HG02973 (cell line): ENCODE measurements around the gene NR2F6.

ENCODE experiments used
- ATAC-seq: cut with Tn5 transposase; IDR thresholded peaks from one replicate; pipeline ENCODE4 v1.9.1; 2021; ENCODE audit warnings: moderate library complexity; ENCODE audit not compliant: unreplicated experiment

The NR2F6 gene

DNA sequence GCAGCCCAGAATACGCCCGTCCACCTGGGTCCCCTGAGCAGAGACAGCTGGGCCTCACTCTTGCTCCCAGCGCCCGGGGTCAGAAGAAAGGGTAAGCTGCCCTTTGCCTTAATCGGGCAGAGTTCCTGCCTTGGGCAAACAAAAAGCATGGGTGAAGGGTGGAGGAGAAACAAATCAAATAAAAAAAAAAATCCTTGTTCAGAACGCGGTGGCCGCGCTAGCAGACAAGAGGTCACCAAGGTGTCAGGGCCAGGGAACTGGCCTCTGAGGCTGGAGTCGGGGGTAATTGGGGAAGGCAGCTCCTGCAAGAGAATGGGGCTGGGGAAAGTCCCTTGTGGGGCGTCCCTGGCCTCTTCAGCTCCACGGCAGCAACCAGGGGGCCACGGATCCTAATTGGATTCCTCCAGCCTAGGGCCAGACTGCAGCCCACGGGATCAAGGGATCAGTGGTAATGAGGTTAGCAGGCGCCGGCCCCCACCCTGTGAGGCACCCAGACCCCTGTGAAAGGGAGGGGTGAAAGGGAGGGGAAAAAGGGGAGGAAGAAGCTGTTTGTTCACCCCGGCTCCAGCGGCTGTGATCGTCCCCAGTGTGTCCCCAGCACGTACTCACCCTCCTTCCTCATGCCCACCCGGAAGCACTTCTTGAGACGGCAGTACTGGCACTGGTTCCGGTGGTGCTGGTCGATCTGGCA lies 5.5 kb downstream of the NR2F6 start:
- no peak for ATAC-seq

DNA sequence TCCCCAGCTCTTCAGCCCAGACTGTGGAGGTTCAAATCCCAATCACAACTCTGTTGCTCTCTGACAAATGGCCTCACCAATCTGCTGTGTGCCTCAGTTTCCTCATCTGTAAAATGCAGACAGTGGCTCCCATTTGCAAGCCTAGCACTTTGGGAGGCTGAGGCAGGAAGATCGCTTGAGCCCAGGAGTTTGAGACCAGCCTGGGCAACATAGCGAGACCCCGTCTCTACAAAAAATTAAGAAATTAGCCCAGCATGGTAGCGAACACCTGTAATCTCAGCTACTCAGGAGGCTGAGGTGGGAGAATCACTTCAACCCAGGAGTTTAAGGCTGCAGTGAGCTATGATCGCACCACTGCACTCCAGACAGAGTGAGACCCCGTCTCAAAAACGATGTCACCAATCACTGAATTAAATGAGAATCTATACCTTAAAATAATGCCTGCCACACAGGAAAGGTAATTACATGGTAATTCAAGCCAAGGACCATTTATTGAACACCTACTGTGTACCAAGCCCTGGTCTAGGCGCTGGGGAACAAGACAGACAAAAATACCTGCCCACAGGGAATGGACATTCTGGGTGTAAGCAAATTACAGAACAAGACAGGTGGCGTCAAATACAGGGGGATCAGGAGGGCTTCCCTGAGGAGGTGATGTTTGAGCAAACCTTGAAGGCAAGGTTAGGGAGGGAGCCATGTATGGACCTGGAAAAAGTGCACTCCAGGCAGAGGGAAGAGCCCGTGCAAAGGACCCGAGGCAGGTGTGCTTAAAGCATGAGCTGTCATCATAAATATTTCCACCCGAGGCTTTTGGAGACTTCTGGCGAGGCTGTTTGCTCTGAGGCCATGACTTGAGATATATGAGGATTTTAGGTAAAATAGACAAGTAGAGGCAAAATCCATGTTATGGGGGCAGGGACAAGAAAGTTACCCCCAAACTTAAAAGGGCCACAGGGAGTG lies 7.7 kb downstream of the NR2F6 start:
- no peak for ATAC-seq

GRCh38 chr19:17236811-17237543 lies 8.7 kb downstream of the NR2F6 start:
- ATAC-seq = no peak

GRCh38 chr19:17235971-17236777 lies 9.5 kb downstream of the NR2F6 start:
- peak; percentile 7 for ATAC-seq

- ATAC-seq = peak; percentile 64
Measured at GRCh38 chr19:17235300-17235970, 10.3 kb downstream of the NR2F6 start.

DNA sequence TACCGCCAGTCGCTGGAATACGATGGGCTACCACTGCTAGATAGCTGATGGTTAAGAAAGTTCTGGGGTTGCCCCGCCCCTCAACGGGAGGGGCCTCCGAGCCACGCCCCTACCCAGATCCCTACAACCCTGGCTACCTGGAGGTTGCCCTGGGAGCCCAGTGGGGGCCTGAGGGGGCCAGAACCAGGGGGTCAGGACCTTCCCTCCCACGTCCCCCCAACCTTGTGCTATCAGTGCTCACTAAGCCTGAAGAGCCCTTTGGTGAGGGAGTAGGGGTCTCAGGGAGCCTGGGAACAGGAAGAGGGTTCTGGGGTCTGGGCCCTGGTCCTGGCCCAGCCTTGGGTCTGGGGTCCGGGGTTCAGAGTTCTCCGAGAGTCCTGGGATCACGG lies 10.8 kb downstream of the NR2F6 start:
- no peak for ATAC-seq

DNA sequence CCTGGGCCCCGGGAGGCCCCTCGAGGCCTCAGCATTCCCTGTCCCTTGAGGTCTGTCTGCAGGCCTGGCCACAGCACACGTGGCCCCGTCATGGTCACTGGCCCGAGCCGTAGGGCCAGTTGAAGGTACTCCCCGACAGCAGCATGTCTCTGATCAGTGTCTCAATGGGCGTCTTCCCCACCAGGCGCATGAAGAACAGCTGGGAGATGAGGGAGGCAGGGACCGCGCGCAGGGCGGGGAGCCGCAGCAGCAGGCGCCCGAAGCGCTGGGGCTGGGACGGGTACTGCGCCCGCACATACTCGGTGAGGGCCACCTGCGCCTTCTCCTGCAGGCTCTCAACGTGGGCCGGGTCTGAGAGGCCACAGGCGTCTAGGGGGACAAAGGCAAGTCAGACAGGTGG lies 13.5 kb downstream of the NR2F6 start:
- no peak for ATAC-seq

DNA sequence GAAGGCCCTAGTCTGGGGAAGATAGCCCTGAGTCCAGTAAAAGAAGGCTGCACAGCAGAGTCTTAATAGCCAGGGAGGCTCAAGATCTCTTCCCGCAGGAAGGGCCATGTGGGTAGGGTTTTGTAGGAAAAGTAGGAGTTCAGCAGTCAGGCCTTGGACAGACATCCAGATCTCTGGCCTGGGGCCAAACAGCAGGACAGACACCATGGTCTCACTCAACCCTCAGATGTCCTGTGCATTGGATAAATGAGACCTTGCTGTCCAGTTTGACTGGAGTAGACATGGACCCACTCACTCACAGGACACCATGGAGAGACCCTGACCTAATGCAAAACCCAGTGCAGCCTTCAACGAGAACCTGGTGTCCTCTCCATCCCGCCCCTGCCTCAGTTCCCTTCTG lies 15.8 kb downstream of the NR2F6 start:
- ATAC-seq = no peak

DNA sequence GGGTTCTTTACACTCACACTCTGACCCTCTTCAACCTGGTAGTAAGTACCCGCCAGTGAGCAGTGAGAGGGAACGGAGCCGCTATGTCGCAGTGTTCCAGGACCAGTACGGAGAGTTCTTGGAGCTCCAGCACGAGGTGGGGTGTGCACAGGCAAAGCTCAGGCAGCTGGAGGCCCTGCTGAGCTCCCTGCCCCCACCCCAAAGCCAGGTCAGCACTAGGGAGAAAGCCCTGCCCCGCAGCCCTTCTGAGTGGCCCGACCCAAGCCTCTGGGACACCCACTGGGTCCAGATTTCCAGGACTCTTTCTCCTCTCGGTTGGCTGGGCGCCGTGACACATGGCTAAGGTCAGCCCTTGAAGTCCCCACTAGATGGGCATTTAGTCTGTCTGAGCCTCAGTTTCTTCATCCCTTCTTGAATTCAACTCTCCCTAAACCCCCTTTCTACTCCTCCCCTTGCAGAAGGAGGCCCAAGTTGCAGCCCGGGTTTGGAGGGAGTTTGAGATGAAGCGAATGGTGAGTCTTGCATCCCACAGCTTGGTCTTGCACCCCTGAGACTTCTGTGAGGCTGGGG lies 17.8 kb downstream of the NR2F6 start:
- no peak for ATAC-seq

GRCh38 chr19:17226002-17226933 lies 19.5 kb downstream of the NR2F6 start, which contains the start of gene OCEL1:
OCEL1 (plus strand) TSS chr19:17226226; CDS start chr19:17226248, 22 bp downstream.
- peak; percentile 82 for ATAC-seq

DNA sequence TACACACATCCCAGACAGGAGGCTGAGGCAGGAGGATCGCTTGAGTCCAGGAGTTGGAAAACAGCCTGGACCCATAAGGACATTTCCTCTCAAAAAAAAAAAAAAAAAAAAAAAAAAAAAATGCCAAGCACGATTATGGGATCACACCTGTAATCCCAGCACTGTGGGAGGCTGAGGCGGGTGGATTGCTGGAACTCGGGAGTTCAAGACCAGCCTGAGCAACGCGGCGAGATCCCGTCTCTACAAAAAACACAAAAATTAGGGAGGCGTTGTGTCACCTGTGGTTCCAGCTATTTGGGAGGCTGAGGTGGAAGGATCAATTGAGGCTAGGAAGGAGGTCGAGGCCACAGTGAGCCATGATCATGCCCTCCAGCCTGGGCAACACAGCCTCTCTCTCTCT lies 20.7 kb downstream of the NR2F6 start:
- no peak for ATAC-seq

DNA sequence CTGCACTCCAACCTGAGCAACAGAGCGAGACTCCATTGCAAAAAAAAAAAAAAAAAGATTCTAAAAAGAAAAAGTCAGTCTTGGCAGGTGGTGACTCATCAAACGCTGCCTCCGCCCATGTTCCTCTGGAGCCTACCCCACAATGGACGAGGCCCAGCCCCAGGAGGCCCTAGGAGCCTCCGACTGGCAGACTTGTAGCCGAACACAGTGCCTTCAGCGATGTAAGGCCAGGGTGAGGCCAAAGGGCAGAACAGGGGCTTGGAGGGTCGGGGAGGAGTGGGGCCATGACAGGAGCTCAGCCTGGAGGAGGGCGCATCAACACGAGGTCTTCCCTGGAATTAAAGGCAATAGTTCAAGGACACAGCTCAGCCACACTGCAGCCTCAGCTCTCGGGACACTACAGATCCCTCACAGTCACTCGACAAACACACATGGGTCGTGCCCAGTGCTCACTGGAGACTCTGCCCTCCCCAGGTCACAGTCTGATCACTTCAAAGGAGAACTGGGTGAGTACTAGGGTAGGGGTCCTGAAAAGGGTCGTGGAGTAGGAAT lies 25.4 kb downstream of the NR2F6 start:
- ATAC-seq = no peak

DNA sequence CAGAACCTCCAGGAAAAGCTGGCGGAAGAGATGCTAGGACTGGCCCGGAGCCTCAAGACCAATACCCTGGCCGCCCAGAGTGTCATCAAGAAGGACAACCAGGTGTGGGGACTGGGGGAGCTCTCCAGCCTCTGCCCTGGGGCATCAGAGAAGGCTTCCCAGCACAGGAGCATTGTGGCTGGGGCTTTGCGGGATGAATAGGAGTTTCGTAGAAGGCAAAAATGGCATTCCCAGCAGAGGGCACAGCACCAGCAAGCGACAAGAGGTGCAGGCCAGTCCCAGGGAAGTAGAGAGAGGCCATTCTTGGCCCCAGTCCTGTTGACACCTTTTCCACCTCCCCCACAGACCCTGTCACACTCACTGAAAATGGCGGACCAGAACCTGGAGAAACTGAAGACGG lies 26.4 kb downstream of the NR2F6 start:
- no peak for ATAC-seq

GRCh38 chr19:17216058-17216670 lies 29.6 kb downstream of the NR2F6 start:
- no peak for ATAC-seq

- ATAC-seq = peak; percentile 63
Measured at GRCh38 chr19:17215127-17215971, 30.4 kb downstream of the NR2F6 start, which contains the start of gene USE1. USE1 (plus strand) TSS chr19:17215357; CDS start chr19:17215406, 49 bp downstream.

DNA sequence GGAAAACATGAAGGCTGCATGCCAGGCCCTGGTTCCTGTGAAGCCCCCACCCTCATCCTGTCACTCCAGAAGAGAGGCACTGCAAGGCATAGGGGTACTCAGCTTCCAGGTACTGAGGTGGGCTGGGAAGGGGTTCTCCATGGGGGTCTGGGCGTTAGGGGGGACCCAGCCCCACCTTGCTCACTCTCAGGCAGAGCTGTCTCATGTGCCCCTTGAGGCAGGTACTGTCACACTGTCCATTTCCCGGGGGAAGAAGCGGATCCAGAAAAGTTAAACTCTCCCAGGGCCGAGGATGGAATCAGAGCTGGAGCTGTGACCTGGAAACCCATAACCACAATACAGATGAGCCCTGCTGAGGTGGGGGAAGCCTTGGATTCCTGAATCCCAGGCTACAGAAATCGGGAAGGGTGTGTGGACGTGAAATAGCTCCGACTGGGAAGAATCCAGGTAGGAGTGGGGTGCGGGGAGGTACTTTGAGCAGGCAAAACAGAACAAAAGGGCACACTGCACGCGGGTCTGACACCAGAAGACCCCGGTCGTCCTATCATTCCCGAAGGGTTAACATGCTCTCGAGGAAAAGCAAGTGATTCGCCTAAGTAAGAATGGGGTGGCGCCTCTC lies 31.1 kb downstream of the NR2F6 start:
- ATAC-seq = no peak
